NCI-H1092 treated with DMSO at 0.1 percent for 48 hours (cell line): Measurements from ENCODE around the gene NMD3.

ENCODE experiments used
- DNase-seq: peaks from one replicate; lab custom pipeline; 2025; lab: John Stamatoyannopoulos, UW

Gene NMD3

DNA sequence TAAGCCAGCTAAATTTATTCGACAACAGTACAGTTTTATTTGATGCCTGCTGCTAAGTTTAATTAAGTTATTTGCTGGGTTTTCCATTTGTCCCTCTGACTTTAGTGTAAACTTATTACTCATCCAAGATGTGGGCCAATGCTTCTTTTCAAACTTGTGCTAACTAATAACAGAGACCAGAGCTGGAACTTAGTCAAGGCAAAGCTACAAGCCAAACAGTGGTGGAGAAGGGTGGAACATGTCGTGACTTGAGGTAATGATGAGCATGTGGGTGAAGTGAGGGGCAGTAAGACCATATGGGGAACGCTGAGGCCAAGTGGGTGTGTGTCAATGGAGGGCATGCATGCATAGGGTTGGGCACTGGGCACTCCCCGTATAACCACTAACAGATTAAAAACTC, 63.9 kb downstream of the NMD3 start:
- no peak for DNase-seq

DNA sequence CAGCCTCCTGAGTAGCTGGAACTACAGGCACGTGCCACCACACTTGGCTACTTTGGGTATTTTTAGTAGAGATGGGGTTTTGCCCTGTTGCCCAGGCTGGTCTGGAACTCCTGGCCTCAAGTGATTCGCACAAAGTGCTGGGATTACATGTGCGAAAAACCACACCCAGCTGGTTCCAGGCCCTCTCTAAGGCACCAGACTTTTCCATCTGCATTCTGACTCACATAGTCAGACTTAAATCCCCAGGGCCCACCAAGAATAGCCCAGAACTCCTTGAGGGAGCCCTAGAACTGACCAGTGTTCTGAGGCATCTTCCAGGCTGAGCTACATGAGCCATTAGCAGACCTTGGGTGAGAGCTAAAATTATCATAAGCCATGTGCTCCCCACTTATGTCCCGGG, 68.1 kb downstream of the NMD3 start:
- DNase-seq, result no peak

DNA sequence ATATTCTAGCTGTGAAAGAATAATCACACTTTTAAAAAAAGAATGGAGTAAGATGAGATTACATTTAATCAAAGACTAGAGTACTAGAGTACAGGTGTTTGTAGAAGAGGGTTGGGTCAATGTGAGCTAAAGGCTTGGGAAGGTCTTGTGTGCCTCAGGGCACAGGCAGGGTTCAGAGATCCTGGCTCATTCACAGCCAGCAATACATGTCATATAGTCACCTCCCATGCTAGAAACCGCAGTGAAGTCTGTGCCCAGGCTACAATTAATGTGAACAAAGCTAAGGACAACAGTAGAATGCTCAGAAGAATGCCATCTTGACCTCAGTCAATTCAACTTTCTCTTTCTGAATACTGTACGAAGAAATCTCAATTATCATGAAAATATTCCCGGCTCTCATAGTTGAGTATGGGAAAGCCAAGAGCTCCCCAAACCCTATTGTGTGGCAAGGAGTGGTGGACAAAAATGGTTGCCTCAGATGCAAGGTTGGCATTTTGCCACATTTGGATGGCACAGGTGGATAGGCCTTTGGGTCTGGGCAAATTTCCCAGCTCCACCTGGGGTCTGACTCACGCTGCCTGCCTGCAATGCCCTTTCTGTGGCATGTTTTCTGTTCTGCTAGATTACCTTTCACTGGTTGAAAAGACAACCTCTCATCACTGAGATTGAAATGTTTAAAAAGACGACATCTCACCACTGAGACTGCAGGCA, 70.2 kb downstream of the NMD3 start:
- peak; percentile 45 for DNase-seq

DNA sequence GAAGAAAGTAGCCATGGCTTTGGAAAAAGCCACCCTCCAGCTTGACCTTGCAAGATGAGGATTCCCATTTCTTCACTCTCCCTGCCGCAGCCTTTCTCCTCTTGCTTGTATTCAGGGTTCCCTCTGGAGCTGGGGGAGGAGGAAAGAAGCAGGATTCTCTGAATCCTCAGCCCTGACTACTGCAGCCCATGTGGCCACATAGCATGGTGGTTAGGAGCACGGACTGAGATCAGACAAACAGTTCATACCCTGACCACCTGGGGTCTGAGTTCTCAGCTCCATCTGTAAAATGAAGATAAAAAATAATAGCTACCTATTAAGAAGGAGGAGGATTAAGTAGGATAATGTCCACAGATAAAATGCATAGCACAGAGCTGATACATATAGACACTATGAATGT, 72.3 kb downstream of the NMD3 start:
- no peak for DNase-seq

DNA sequence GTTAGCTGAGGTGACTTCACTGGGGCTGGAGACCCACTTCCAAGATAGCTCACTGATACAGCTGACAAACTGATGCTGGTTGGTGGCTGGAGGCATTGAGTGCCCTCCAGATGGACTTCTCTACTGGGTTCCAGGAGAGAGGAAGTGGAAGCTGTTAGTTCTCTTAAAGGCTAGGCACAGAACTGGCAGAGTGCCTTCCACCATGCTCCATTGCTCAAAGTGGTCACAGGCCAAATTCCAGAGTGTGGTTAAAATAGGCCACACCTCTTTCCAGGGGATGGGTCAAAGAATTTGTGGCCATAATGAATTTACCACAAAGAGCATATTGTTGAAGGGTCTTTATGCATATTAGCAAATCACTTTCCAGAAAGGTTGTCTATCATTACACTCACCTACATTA, 74.2 kb downstream of the NMD3 start:
- DNase-seq, result no peak

DNA sequence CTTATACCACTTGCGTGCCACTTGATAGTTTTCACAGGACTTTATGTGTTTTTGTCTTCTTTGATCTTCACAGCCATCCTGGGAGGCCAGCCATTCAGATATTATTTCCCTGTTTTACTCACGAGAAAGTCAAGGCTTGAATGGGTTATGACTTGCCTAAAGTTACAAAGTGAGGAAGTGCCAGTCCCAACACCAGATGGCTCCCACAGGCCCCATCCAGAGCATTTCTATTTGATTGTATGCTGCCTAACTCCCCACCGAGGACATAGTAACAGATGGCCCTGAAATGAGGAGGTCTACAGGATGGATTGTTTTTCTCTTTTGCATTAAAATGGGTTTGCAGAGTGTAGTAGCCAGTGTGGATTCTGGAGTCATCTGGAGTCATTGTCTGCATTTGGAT, 75.7 kb downstream of the NMD3 start:
- DNase-seq, result no peak
